Measurements from ENCODE around the gene ALG6.
A peak's percentile ranks its signal among the peaks of the same experiment; 100 is the strongest.

- TF ChIP-seq MAX (IDR thresholded peaks at IDR 0.05) (no peak; the same call in 1 of the 2 replicates), TAF1 (IDR thresholded peaks at IDR 0.05; ENCODE audit: low read depth) (peak; percentile 48), EP300 (IDR thresholded peaks at IDR 0.05; ENCODE audit: borderline replicate concordance) (no peak), NFIC (IDR thresholded peaks at IDR 0.05) (no peak), RAD21 (IDR thresholded peaks at IDR 0.05; ENCODE audit: low read depth) (no peak), EGR1 (IDR thresholded peaks at IDR 0.05) (no peak), CREB1 (IDR thresholded peaks at IDR 0.05; ENCODE audit: low read depth) (no peak), FOXM1 (IDR thresholded peaks at IDR 0.05; ENCODE audit: borderline replicate concordance, low read depth) (no peak), YY1 (IDR thresholded peaks at IDR 0.05; ENCODE audit: low read depth) (no peak), REST (IDR thresholded peaks at IDR 0.05; ENCODE audit: low read depth) (no peak), CEBPB (IDR thresholded peaks at IDR 0.05) (no peak)
Measured at GRCh38 chr1:63322944-63323864, 44.2 kb upstream of the ALG6 start.

Measured in Ishikawa (cell line).